ENCODE measurements around the gene ZNF605. TPM values are rescaled to one million over a fixed set of nuclear protein-coding genes. Genes with fewer than 3 reads are reported as not detected.

ZNF605 gene
- total and polyA plus RNA-seq, 7 donors: 0.92 to 15.5 (median 6.2) TPM

GRCh38 chr12:132874175-132874574 lies 81.9 kb downstream of the ZNF605 start:
- no peaks in the 10 kb centered on the region for H3K27me3 ChIP-seq
- H3K9me3 ChIP-seq: no peaks in the 10 kb centered on the region
- no peak overlapping the region for H3K27ac ChIP-seq
- DNase-seq: no peak
- WGBS, 2 donors: 98% methylated on average over 11 of the region's 11 CpGs
- H3K36me3 ChIP-seq: peaks cover 26 to 90% (median 63%) of the 10 kb centered on the region in 4 donors
- H3K4me1 ChIP-seq: no peaks in the 10 kb centered on the region
- intact Hi-C loops (cut with DNase I): no loop called here
- TF ChIP-seq POLR2AphosphoS5 (IDR thresholded peaks at IDR 0.05) (no peak), CTCF (IDR thresholded peaks at IDR 0.05) (no peak), POLR2A (IDR thresholded peaks at IDR 0.05) (no peak), EP300 (IDR thresholded peaks at IDR 0.05) (no peak)
- no peak overlapping the region for H3K4me3 ChIP-seq

GRCh38 chr12:132873724-132874123 lies 82.4 kb downstream of the ZNF605 start:
- H3K9me3 ChIP-seq: no peaks in the 10 kb centered on the region
- peaks cover 26 to 92% (median 64%) of the 10 kb centered on the region in 4 donors for H3K36me3 ChIP-seq
- H3K4me3 ChIP-seq: no peak overlapping the region
- intact Hi-C loops (cut with DNase I): no loop called here
- DNase-seq: no peak
- 86 to 91% methylated on average over 10 of the region's 10 CpGs for WGBS, 2 donors
- H3K27ac ChIP-seq: no peak overlapping the region
- no peaks in the 10 kb centered on the region for H3K27me3 ChIP-seq
- TF ChIP-seq EP300 (IDR thresholded peaks at IDR 0.05): no peak
- no peak for TF ChIP-seq CTCF (IDR thresholded peaks at IDR 0.05)
- TF ChIP-seq POLR2A (IDR thresholded peaks at IDR 0.05): no peak
- no peak for TF ChIP-seq POLR2AphosphoS5 (IDR thresholded peaks at IDR 0.05)
- H3K4me1 ChIP-seq: no peaks in the 10 kb centered on the region

GRCh38 chr12:132872975-132873421 lies 83.1 kb downstream of the ZNF605 start:
- Histone ChIP-seq H3K27me3 (no peaks in the 10 kb centered on the region), H3K4me1 (no peaks in the 10 kb centered on the region), H3K36me3 (peaks cover 26 to 96% (median 63%) of the 10 kb centered on the region in 4 donors), H3K9me3 (no peaks in the 10 kb centered on the region), H3K27ac (no peak overlapping the region), H3K4me3 (no peak overlapping the region)
- intact Hi-C loops (cut with DNase I): no loop called here
- no peak for DNase-seq
- 74 to 82% methylated on average over 12 of the region's 12 CpGs for WGBS, 2 donors
- no peak for TF ChIP-seq POLR2AphosphoS5 (IDR thresholded peaks at IDR 0.05)
- TF ChIP-seq EP300 (IDR thresholded peaks at IDR 0.05): no peak
- no peak for TF ChIP-seq POLR2A (IDR thresholded peaks at IDR 0.05)
- TF ChIP-seq CTCF (IDR thresholded peaks at IDR 0.05): no peak

- WGBS, 2 donors: 90 to 96% methylated on average over 21 of the region's 21 CpGs
- TF ChIP-seq POLR2AphosphoS5 (IDR thresholded peaks at IDR 0.05) (no peak), CTCF (IDR thresholded peaks at IDR 0.05) (no peak), EP300 (IDR thresholded peaks at IDR 0.05) (no peak), POLR2A (IDR thresholded peaks at IDR 0.05) (no peak)
- Histone ChIP-seq H3K4me3 (no peak overlapping the region), H3K9me3 (no peaks in the 10 kb centered on the region), H3K27ac (no peak overlapping the region), H3K36me3 (peaks cover 27 to 96% (median 62%) of the 10 kb centered on the region in 4 donors), H3K27me3 (no peaks in the 10 kb centered on the region), H3K4me1 (no peaks in the 10 kb centered on the region)
- no peak for DNase-seq
- intact Hi-C loops (cut with DNase I): no loop called here
Measured at GRCh38 chr12:132872073-132872855, 83.8 kb downstream of the ZNF605 start.
